Sigmoid colon (tissue), 4 donors: ENCODE data around the gene CENPP.

ENCODE experiments used
- POLR2A ChIP-seq, 2 donors: fragments of 450-650 bp; IDR thresholded peaks; one replicate each; pipeline ENCODE4 v1.6.1; 2016; ENCODE audit warnings: antibody characterized with exemption in 2 of 2, mild to moderate bottlenecking in 2 of 2, moderate library complexity in 2 of 2
- POLR2AphosphoS5 ChIP-seq, 4 donors: sonication (generic); formaldehyde crosslinking; IDR thresholded peaks; one replicate each; pipeline ENCODE4 v1.6.1; 2017; ENCODE audit warnings: antibody characterized with exemption in 4 of 4
- TF ChIP-seq, protein P1 (sequence below), 4 experiments: fragments of 450-650 bp in 3 of 4; fragments of 200-600 bp in 1 of 4; IDR thresholded peaks; one replicate each; pipeline ENCODE4 v1.5.1; 2016 to 2019; ENCODE audit warnings: antibody characterized with exemption in 4 of 4, mild to moderate bottlenecking in 3 of 4, moderate library complexity in 2 of 4

DNA sequence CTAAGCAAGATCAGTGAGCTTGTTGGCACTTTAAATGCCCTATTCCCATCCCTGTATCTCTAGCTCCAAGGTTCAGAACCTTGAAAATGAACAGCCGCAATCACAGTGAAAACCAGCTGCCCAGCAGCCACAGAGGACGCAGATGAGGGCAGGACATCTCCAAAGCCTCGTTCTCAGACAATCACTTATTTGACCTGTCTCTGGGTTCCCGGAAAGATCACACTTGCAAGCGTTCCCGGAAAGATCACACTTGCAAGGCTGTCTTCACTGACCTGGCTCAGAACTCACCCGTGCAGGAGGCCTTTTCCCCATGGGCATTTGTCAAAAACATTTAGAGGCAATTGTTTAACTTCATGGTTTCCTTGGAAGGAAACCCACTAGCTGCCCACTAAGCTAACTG is 318.5 kb downstream of the CENPP start:
- TF ChIP-seq, protein P1, sequence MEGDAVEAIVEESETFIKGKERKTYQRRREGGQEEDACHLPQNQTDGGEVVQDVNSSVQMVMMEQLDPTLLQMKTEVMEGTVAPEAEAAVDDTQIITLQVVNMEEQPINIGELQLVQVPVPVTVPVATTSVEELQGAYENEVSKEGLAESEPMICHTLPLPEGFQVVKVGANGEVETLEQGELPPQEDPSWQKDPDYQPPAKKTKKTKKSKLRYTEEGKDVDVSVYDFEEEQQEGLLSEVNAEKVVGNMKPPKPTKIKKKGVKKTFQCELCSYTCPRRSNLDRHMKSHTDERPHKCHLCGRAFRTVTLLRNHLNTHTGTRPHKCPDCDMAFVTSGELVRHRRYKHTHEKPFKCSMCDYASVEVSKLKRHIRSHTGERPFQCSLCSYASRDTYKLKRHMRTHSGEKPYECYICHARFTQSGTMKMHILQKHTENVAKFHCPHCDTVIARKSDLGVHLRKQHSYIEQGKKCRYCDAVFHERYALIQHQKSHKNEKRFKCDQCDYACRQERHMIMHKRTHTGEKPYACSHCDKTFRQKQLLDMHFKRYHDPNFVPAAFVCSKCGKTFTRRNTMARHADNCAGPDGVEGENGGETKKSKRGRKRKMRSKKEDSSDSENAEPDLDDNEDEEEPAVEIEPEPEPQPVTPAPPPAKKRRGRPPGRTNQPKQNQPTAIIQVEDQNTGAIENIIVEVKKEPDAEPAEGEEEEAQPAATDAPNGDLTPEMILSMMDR (IDR thresholded peaks at IDR 0.05): no peak
- TF ChIP-seq POLR2A (IDR thresholded peaks at IDR 0.05) (no peak), POLR2AphosphoS5 (IDR thresholded peaks at IDR 0.05) (no peak)
